Measurements from ENCODE around the gene SP6. TPM values are rescaled to one million over a fixed set of nuclear protein-coding genes. Genes with fewer than 3 reads are reported as not detected.

The SP6 gene
- total RNA-seq, 1 donor from 2014 or later = 1.6 TPM

DNA sequence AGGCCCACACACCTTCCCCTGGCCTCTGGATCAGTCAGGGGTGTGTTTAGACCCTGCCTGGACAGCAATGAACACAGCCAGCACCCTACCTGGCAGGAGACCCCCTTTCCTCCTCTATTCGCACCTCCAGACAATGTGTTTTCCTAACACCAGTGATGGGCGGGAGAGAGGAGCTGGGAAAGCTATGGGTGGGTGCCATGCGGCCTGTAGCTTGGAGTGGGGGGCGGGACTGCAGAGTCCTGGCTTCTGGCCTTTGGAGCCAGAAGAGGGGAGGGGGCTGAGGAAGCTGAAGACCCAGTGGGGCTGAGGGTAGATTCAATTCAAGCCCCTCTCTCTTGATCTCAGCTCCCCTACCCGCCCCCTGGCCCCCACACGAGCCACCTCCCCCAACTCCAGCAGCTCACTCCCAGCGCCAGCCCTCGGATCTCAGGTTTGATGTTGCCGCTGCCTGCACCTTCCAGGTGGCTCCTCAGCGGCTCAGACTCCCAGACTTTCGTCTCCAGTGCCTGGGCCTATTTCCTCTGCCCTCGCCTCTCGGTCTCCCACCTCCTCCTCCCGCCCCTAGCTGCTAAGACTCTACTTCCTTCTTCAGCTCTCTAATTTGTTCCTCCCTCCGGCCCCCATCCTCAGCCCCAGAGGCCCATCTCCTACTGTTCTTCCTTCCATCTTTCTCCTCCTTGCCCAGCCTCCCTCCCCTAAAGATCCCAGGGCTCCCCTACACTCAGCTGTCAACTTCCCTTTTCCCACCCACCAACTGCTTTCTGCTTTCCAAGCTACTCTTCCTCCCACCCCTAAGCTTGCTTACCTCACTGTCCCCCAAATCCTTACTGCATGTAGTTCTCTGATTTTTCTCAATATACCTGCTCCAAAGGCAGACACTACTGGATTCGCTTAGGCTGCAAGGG, 6.8 kb upstream of the SP6 start:
- DNase-seq (ENCODE audit: extremely low read depth, low read depth, low spot score) = no peak

GRCh38 chr17:47856830-47857229, 5.9 kb upstream of the SP6 start:
- no peak for DNase-seq (ENCODE audit: extremely low read depth, low read depth, low spot score)

DNA sequence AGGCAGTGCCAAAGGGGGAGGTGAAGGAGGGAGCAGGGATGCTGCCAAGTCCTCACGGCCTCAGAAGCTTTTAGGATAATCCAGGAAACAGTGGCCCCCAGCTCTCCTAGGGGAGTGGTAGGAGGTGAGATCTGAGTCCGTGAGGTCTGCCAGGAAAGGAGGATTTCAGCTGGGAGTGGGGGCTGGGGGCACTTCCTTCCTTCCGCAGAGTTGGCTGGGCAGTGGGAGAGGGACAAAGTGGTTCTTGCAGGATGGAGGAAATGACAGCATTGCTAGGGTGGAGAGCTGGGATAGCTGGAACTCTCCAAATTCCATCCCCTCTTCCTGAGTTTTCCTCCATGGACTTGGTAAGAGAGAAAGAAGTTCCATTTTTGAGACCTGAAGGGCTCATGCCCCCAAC, 4.8 kb upstream of the SP6 start:
- no peak for DNase-seq (ENCODE audit: extremely low read depth, low read depth, low spot score)

- no peak for DNase-seq (ENCODE audit: extremely low read depth, low read depth, low spot score)
Measured at GRCh38 chr17:47853616-47854015, 2.7 kb upstream of the SP6 start.

DNA sequence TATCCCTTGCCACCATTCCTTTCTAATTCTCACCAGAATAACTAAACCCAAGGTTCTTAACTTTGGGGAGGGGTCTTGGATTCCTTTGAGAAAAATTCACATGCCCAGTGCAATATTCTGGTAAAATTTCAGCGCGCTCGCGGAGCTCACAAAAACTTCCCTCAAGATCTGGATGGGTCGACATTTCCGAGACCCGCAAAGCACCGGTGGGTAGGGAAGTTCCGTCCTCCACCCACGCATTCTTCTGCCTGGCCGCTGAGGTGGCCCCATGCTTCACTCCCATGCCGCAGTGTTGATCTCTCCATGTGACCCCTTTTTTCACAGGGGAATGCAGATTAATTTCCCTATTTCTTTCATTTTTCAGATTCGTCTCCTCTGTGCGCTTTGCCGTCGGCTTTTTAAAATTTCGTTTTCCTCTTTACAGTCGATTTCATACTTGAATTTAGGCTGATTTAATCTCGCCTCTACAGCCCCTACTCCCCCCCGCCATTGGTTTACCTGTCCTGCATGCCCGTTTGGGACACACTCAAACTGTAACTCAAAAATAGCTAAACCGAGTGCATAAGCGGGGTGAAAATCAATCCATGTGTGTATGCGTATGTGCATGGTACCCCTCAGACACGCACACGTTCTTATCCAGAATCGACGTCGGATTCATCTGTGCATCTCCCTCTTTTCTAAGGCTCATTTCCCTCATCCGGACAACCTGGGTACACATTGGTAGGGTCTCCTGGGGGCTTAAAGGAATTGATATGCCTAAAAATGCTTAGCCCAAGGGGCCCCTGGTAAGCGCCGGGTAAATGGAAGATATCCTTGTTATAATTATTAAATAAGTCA, 1.4 kb upstream of the SP6 start:
- DNase-seq (ENCODE audit: extremely low read depth, low read depth, low spot score) = no peak

DNA sequence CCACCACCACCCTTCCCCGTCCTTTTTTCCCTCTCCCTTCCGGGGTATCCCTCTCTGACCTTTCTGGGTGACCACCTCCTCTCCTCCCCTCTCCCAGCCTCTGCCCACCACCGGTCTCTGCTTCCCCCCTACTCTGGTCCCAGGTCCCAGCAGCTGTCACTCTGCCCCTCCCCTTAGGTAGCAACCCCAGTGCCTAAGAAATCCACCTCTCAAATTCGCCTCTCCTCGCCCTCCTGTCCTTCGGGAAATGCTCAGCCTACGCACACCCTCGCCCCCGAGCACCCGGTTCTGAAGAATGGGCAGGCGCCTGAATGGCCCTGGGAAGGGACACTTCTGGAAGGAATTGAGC, 775 bp upstream of the SP6 start:
- DNase-seq (ENCODE audit: extremely low read depth, low read depth, low spot score) = no peak

- DNase-seq (ENCODE audit: extremely low read depth, low read depth, low spot score) = no peak
Measured at GRCh38 chr17:47850373-47850691, 631 bp downstream of the SP6 start.

- no peak for DNase-seq (ENCODE audit: extremely low read depth, low read depth, low spot score)
Measured at GRCh38 chr17:47848198-47848513, 2.8 kb downstream of the SP6 start.

DNA sequence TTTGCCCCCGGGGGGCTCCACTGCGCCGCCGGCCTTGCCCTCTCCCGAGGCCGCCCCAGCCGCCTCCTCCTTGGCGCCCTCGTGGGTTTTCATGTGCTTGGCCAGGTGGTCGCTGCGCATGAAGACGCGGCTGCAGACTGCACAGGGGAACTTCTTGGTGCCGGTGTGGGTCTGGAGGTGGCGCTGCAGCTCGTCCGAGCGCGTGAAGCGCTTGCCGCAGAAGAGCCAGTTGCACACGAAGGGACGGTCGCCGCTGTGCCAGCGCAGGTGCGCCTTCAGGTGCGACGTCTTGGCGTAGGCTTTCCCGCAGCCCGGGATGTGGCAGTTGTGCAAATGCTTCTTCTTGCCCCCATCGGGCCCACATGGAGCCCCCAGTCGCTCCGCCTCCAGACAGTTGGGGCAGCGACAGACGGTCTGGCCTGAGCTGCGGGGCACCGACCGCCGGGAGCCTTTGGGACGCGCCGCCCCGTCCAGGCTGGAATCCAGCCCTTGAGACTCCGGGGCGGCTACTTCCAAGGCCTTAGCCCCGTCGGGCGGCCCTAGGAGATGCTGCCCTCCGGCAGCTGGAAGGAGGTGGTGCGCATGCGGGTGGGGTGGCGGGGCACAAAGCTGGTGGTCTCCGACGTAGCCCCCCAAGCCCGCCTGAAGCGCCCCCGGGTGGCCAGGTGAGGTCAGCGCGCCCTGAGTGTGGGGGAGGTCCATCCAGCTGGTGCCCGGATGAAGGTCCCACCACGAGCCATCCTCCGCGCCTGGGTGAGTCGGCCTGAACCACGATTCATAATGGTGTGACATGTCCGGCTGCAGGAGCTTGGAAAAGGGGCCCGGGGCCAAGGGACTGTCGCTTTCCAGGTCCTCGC, 3.4 kb downstream of the SP6 start:
- no peak for DNase-seq (ENCODE audit: extremely low read depth, low read depth, low spot score)

- no peak for DNase-seq (ENCODE audit: extremely low read depth, low read depth, low spot score)
Measured at GRCh38 chr17:47846716-47847340, 4.1 kb downstream of the SP6 start.

DNA sequence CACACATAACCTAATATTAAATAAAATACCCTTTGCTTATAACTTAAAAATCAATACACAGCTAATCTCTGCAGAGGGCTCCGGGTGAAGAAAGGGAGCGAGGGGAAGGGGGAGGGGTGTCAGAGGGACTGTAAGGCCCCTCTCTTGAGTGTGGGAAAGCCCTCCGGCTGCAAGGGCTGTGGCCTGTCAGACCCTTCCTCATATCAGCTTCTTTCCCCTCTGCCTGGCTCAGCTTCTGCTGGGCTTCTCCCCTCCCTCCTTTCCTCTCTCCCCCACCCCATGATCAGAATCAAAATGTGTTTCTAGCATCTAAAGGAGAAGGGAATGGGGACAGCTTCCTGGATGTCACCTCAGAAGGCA, 5.3 kb downstream of the SP6 start:
- DNase-seq (ENCODE audit: extremely low read depth, low read depth, low spot score) = no peak

GRCh38 chr17:47844814-47845715, 5.9 kb downstream of the SP6 start:
- DNase-seq (ENCODE audit: extremely low read depth, low read depth, low spot score) = no peak

DNA sequence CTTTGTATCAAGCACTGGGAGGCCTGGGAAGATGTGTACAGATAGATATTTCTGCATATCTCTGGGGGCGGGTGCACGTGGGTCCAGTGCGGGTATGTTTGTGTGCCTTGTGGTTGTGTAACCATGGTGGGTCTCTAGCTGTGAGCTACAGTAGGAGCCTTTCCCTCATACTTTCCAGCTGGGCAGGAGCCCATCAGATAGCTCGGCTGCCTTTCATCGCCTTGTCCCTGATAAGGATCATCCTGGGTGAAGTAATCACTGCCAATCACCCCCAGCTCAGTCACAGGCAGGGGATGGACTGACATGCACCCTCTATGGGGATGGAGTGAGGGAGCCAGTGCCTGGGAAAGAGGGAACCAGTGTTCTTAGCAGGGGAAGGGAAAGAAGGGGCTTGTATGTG, 6.7 kb downstream of the SP6 start:
- DNase-seq (ENCODE audit: extremely low read depth, low read depth, low spot score) = no peak

DNA sequence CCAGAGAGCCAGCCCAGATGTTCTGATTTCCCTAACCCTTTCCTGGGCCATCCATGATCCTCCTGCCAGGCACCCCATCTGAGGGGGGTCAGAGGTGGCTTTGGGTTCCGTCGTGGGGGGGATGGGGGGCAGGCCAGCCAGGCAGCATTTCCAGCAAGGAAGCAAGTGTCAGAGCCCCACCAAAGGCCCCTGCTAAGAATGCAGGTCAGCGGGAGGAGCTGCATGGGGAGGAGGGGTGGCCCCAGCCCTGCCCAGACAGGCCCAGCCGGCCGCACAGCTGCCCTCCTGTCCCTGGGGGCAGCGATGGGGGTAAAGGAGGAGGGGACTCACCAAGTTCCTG, 7.6 kb downstream of the SP6 start:
- DNase-seq (ENCODE audit: extremely low read depth, low read depth, low spot score) = no peak

DNA sequence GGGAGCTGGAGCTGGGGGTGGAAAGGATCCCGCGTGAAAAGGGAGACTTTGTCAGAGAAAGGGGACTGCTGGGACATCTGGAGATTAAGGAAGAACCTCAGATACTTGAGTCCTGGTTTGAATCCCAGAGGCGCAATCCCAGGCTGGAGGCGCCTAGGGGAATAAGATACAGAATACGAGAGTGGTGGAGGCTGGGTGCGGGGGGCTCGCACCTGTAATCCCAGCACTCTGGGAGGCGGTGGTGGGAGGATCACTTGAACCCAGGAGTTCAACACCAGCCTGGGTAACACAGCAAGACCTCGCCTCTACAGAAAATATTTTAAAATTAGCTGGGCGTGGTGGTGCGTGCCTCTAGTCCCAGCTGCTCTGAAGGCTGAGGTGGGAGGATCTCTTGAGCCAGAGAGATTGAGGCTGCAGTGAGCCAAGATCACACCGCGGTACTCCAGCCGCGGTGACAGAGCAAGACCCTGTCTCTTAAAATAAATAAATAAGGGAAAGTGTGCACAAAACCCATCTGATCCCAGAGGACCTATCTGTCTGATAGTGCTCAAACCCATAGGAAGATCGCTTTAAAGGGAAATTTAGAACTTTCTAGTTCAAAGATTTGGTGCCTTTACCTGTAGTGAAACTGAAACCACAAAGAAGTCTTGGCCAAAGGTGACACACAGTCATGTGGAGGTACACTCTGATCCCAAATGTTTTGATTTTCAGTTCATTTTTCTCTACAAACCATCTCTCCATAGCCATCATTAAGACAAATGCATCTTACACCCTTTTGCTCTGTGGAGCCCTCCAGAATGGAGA, 9.3 kb downstream of the SP6 start:
- DNase-seq (ENCODE audit: extremely low read depth, low read depth, low spot score) = no peak

GRCh38 chr17:47840742-47841487, 10.0 kb downstream of the SP6 start, which contains the start of gene SCRN2:
SCRN2 (minus strand) TSS chr17:47841273; CDS start chr17:47840843, 430 bp downstream.
- no peak for DNase-seq (ENCODE audit: extremely low read depth, low read depth, low spot score)

- DNase-seq (ENCODE audit: extremely low read depth, low read depth, low spot score) = no peak
Measured at GRCh38 chr17:47840001-47840741, 10.8 kb downstream of the SP6 start.

- DNase-seq (ENCODE audit: extremely low read depth, low read depth, low spot score) = no peak
Measured at GRCh38 chr17:47839071-47839470, 11.9 kb downstream of the SP6 start.

Measured in glomerular endothelial cell (primary cell).